ENCODE results near the gene RDH11.

RDH11 gene

DNA sequence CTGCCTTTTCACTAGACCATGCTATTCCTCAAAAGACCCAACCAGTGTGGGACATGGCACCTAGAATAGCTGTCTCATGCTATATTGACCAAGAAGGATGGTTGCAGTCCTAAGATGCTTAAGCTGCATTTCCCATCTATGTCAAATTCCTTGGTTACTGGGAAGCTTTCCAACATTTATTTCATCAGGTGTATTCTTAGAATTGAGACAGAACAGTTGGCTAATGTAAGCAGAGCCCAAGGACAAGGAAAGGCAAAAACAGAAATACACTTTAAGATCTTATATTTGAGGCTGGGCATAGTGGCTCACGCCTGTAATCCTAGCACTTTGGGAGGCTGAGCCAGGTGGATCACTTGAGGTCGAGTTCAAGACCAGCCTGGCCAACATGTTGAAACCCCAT, 51.1 kb downstream of the RDH11 start:
- H2AFZ ChIP-seq (ENCODE audit: low read depth, low read length, severe bottlenecking) = no peak overlapping the region
- no peaks in the 10 kb centered on the region for H3K79me2 ChIP-seq (ENCODE audit: insufficient read depth, low read length)
- TF ChIP-seq, protein P1, sequence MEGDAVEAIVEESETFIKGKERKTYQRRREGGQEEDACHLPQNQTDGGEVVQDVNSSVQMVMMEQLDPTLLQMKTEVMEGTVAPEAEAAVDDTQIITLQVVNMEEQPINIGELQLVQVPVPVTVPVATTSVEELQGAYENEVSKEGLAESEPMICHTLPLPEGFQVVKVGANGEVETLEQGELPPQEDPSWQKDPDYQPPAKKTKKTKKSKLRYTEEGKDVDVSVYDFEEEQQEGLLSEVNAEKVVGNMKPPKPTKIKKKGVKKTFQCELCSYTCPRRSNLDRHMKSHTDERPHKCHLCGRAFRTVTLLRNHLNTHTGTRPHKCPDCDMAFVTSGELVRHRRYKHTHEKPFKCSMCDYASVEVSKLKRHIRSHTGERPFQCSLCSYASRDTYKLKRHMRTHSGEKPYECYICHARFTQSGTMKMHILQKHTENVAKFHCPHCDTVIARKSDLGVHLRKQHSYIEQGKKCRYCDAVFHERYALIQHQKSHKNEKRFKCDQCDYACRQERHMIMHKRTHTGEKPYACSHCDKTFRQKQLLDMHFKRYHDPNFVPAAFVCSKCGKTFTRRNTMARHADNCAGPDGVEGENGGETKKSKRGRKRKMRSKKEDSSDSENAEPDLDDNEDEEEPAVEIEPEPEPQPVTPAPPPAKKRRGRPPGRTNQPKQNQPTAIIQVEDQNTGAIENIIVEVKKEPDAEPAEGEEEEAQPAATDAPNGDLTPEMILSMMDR (IDR thresholded peaks at IDR 0.05; ENCODE audit: insufficient read depth, low read length, poor library complexity, severe bottlenecking) = no peak
- no peak for TF ChIP-seq EZH2phosphoT487 (conservative IDR thresholded peaks at IDR 0.05; ENCODE audit: low read length)
- H3K4me2 ChIP-seq (ENCODE audit: low read depth, low read length, poor library complexity, severe bottlenecking) = no peak overlapping the region
- no peaks in the 10 kb centered on the region for H3K9me3 ChIP-seq (ENCODE audit: insufficient read depth, low read length)
- H4K20me1 ChIP-seq (ENCODE audit: low read depth, low read length) = no peaks in the 10 kb centered on the region
- H3F3A ChIP-seq (ENCODE audit: insufficient read depth) = no peaks in the 10 kb centered on the region
- H3K9ac ChIP-seq (ENCODE audit: low read length) = no peak overlapping the region
- no peaks in the 10 kb centered on the region for H3K9me2 ChIP-seq (replicated peaks; ENCODE audit: insufficient read depth, low read length)
- H3K27ac ChIP-seq (ENCODE audit: low read depth, low read length) = no peak overlapping the region
- no peak overlapping the region for H3K4me3 ChIP-seq (ENCODE audit: insufficient read depth, low read length, poor library complexity, severe bottlenecking)
- H3K36me3 ChIP-seq (ENCODE audit: low read length) = peaks cover 5% of the 10 kb centered on the region; the same call in 1 of the 2 replicates
- no peaks in the 10 kb centered on the region for H3K27me3 ChIP-seq (ENCODE audit: low read length)

DNA sequence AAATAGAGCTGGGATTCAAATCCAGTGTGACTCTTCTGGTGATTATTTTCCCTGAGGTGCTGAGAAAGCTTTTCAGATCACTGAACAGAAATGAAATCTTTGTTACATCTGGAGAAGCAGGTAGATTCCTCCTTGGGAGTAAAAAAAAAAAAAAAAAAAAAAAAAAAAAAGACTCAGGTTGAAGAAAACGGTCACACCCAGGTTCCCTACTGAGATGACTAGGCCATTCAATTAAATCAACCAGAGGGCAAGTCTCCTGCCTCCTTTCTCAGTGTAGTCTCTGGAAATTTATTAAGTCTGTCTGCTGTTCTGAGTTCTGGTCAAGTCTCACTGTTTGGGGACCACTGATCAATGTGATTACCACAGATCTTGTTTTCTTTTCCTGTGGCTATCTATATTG, 51.9 kb downstream of the RDH11 start:
- no peaks in the 10 kb centered on the region for H3K79me2 ChIP-seq (ENCODE audit: insufficient read depth, low read length)
- no peak overlapping the region for H3K27ac ChIP-seq (ENCODE audit: low read depth, low read length)
- no peaks in the 10 kb centered on the region for H3K9me2 ChIP-seq (replicated peaks; ENCODE audit: insufficient read depth, low read length)
- no peak for TF ChIP-seq EZH2phosphoT487 (conservative IDR thresholded peaks at IDR 0.05; ENCODE audit: low read length)
- TF ChIP-seq, protein P1 (IDR thresholded peaks at IDR 0.05; ENCODE audit: insufficient read depth, low read length, poor library complexity, severe bottlenecking) = no peak
- no peak overlapping the region for H3K9ac ChIP-seq (ENCODE audit: low read length)
- H3K27me3 ChIP-seq (ENCODE audit: low read length) = no peaks in the 10 kb centered on the region
- no peak overlapping the region for H3K4me2 ChIP-seq (ENCODE audit: low read depth, low read length, poor library complexity, severe bottlenecking)
- H3K4me3 ChIP-seq (ENCODE audit: insufficient read depth, low read length, poor library complexity, severe bottlenecking) = no peak overlapping the region
- no peaks in the 10 kb centered on the region for H3K9me3 ChIP-seq (ENCODE audit: insufficient read depth, low read length)
- H2AFZ ChIP-seq (ENCODE audit: low read depth, low read length, severe bottlenecking) = no peak overlapping the region
- peaks cover 5% of the 10 kb centered on the region; the same call in 1 of the 2 replicates for H3K36me3 ChIP-seq (ENCODE audit: low read length)
- no peaks in the 10 kb centered on the region for H3F3A ChIP-seq (ENCODE audit: insufficient read depth)
- no peaks in the 10 kb centered on the region for H4K20me1 ChIP-seq (ENCODE audit: low read depth, low read length)

DNA sequence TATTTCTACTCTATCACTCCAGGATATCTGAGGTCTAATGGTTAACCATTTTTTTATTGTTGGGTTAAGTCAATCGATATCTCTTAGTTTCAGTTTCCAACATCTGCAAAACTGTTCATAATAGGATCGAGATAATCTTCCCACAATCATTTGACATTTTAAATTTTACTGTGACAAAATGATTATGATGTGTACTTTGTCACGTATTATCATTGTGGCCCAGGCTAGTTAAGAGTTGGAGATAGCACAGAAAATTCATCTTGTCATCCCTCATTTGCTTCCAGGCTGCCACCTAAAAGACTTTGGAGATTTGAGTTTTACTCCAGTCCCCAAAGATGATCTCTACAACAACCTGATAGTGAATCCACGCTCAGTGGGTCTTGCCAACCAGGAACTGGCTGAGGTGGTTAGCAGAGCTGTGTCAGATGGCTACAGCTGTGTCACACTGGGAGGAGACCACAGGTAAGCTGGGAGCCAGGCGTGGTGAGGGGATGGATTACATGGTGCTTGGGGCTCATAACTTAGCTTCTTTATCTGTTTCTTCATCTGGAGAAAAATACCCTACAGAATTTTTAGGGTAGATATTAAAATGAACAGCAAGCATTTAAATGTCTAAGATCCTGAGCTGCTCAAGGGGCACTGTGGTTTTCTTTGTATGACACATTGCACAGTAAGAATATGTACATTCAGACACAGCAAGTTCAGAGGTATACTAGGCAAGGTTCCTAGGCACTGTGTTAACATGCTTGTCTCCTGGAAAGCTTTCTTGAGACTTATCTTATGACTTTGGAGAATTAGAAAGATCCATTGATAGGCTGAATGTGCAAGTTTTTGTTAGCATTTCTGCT, 53.4 kb downstream of the RDH11 start:
- Histone ChIP-seq H3K27me3 (ENCODE audit: low read length) (no peaks in the 10 kb centered on the region), H3K79me2 (ENCODE audit: insufficient read depth, low read length) (no peaks in the 10 kb centered on the region), H3K27ac (ENCODE audit: low read depth, low read length) (no peak overlapping the region), H3K9me2 (replicated peaks; ENCODE audit: insufficient read depth, low read length) (no peaks in the 10 kb centered on the region), H3F3A (ENCODE audit: insufficient read depth) (no peaks in the 10 kb centered on the region), H3K4me2 (ENCODE audit: low read depth, low read length, poor library complexity, severe bottlenecking) (no peak overlapping the region), H3K36me3 (ENCODE audit: low read length) (no peaks in the 10 kb centered on the region), H2AFZ (ENCODE audit: low read depth, low read length, severe bottlenecking) (no peak overlapping the region), H3K9ac (ENCODE audit: low read length) (no peak overlapping the region), H4K20me1 (ENCODE audit: low read depth, low read length) (no peaks in the 10 kb centered on the region), H3K4me3 (ENCODE audit: insufficient read depth, low read length, poor library complexity, severe bottlenecking) (no peak overlapping the region), H3K9me3 (ENCODE audit: insufficient read depth, low read length) (no peaks in the 10 kb centered on the region)
- TF ChIP-seq EZH2phosphoT487 (conservative IDR thresholded peaks at IDR 0.05; ENCODE audit: low read length) = no peak
- TF ChIP-seq, protein P1 (IDR thresholded peaks at IDR 0.05; ENCODE audit: insufficient read depth, low read length, poor library complexity, severe bottlenecking) = no peak
